GM23338 (cell line): ENCODE data around the gene CDK7. TPM values are rescaled to one million over a fixed set of nuclear protein-coding genes. Genes with fewer than 3 reads are reported as not detected.

Experiments used
- ATAC-seq: fragments of 200-7000 bp; cut with Tn5 transposase; 3 replicates; pipeline ENCODE4 v1.9.1; 2020
- DNase-seq: peaks from one replicate; pipeline ENCODE4 v3.0.0-alpha.2; 2015; ENCODE audit warnings: low spot score
- H2AFZ ChIP-seq: fragments of 200-600 bp; sonication (generic); 2 replicates; pipeline ENCODE4 v1.8.0; 2016; ENCODE audit warnings: antibody characterized with exemption, mild to moderate bottlenecking, moderate library complexity
- H3F3A ChIP-seq: fragments of 200-600 bp; sonication (generic); replicated peaks from 2 replicates; pipeline ENCODE4 v1.8.0; 2017; ENCODE audit warnings: antibody characterized with exemption, mixed run types, low read depth
- H3K27ac ChIP-seq: fragments of 200-600 bp; sonication (generic); 2 replicates; pipeline ENCODE4 v1.6.1; 2016; ENCODE audit warnings: low read depth
- H3K27me3 ChIP-seq: fragments of 200-600 bp; sonication (generic); 2 replicates; pipeline ENCODE4 v1.8.0; 2016; ENCODE audit warnings: mild to moderate bottlenecking, mixed run types, moderate library complexity; ENCODE audit not compliant: insufficient read depth
- H3K36me3 ChIP-seq: fragments of 200-600 bp; sonication (generic); 2 replicates; pipeline ENCODE4 v1.8.0; 2016; ENCODE audit warnings: mild to moderate bottlenecking; ENCODE audit not compliant: insufficient read depth
- H3K4me1 ChIP-seq: fragments of 200-600 bp; sonication (generic); 2 replicates; pipeline ENCODE4 v1.8.0; 2016; ENCODE audit warnings: mild to moderate bottlenecking, moderate library complexity; ENCODE audit not compliant: insufficient read depth
- H3K4me2 ChIP-seq: fragments of 200-600 bp; sonication (generic); 2 replicates; pipeline ENCODE4 v1.7.1; 2017; ENCODE audit warnings: mixed run types
- H3K4me3 ChIP-seq: fragments of 200-600 bp; sonication (generic); 2 replicates; pipeline ENCODE4 v1.6.1; 2016; ENCODE audit warnings: mixed run types
- H3K79me2 ChIP-seq: fragments of 200-600 bp; sonication (generic); replicated peaks from 2 replicates; pipeline ENCODE4 v1.8.0; 2017; ENCODE audit warnings: mild to moderate bottlenecking; ENCODE audit not compliant: insufficient read depth
- H3K9me2 ChIP-seq: fragments of 200-600 bp; sonication (generic); 2 replicates; pipeline ENCODE4 v1.8.0; 2017; ENCODE audit not compliant: insufficient read depth
- H4K20me1 ChIP-seq: fragments of 200-600 bp; sonication (generic); replicated peaks from 2 replicates; pipeline ENCODE4 v1.8.0; 2017; ENCODE audit warnings: mild to moderate bottlenecking; ENCODE audit not compliant: insufficient read depth
- H3K27ac Mint-ChIP-seq: 2 replicates; pipeline ENCODE4 v1.8.0; 2020; ENCODE audit warnings: inconsistent platforms, mild to moderate bottlenecking, moderate library complexity, mixed read lengths
- H3K27me3 Mint-ChIP-seq: 3 replicates; pipeline ENCODE4 v1.8.0; 2022; ENCODE audit warnings: low read depth, mild to moderate bottlenecking, moderate library complexity, mixed read lengths, inconsistent platforms; ENCODE audit not compliant: insufficient read depth, poor library complexity
- H3K36me3 Mint-ChIP-seq: 3 replicates; pipeline ENCODE4 v1.8.0; 2021; ENCODE audit warnings: low read depth, mild to moderate bottlenecking, inconsistent platforms, moderate library complexity, mixed read lengths
- H3K4me1 Mint-ChIP-seq: 3 replicates; pipeline ENCODE4 v1.8.0; 2020; ENCODE audit warnings: mild to moderate bottlenecking, inconsistent platforms, mixed read lengths
- H3K4me3 Mint-ChIP-seq: 3 replicates; pipeline ENCODE4 v1.8.0; 2021; ENCODE audit warnings: moderate library complexity, mild to moderate bottlenecking, inconsistent platforms, mixed read lengths
- H3K9me3 Mint-ChIP-seq: 3 replicates; pipeline ENCODE4 v1.8.0; 2020; ENCODE audit warnings: moderate library complexity, mild to moderate bottlenecking, inconsistent platforms, mixed read lengths
- CREB1 ChIP-seq: fragments of 250-450 bp; sonication (Bioruptor Pico); IDR thresholded peaks from 2 replicates; pipeline ENCODE4 v1.5.0; 2020; ENCODE audit warnings: low read depth, mild to moderate bottlenecking, moderate library complexity
- NANOG ChIP-seq: IDR thresholded peaks from 2 replicates; pipeline ENCODE4 v1.6.1; 2016; ENCODE audit warnings: antibody characterized with exemption, borderline replicate concordance
- POLR2AphosphoS5 ChIP-seq: IDR thresholded peaks from 2 replicates; pipeline ENCODE4 v1.6.1; 2016; ENCODE audit warnings: antibody characterized with exemption, low read depth
- STAT1 ChIP-seq: IDR thresholded peaks from one replicate; pipeline ENCODE4 v1.6.1; 2016; ENCODE audit warnings: antibody characterized with exemption; ENCODE audit not compliant: unreplicated experiment
- ZNF331 ChIP-seq: fragments of 250-450 bp; sonication (Bioruptor Pico); IDR thresholded peaks from 2 replicates; pipeline ENCODE4 v1.5.0; 2020; ENCODE audit warnings: low read depth, mild to moderate bottlenecking, moderate library complexity
- polyA plus RNA-seq: library from polyadenylated mRNA; unstranded; fragments of >200 nt; fragmentation: Nextera tagmentation; extraction: Ambion mirVana; gene quantifications from 2 replicates; pipeline ENCODE4 v1.2.1, GENCODE V29; 2016
- total RNA-seq: library from RNA; depleted of rRNA; stranded (reverse); fragments of >200 nt; shearing (Covaris generic); gene quantifications from 2 replicates; pipeline ENCODE4 v1.2.3, GENCODE V29; 2014
- TF ChIP-seq, protein P1 (sequence below): fragments of 250-450 bp; sonication (Bioruptor Pico); IDR thresholded peaks from 2 replicates; pipeline ENCODE4 v1.5.0; 2020; ENCODE audit warnings: mild to moderate bottlenecking, moderate library complexity

The CDK7 gene
- total and polyA plus RNA-seq, 2 experiments from 2014 or later: 78.4 to 80.7 TPM

DNA sequence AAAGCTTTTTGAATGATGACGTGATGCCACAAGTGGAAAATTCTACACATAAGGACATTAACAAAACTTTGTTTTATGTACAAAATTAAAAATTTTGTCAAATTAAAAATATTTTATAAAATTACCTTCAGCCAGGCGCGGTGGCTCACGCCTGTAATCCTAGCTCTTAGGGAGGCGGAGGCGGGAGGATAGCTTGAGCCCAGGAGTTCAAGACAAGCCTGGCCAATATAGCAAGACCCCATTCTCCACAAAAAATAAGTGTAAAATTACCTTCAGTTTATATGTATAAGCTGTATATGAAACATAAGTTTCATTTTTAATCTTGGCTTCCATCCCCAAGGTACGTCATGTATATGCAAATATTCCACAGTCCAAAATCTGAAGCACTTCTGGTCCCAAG is 40.9 kb downstream of the CDK7 start:
- Mint-ChIP-seq H3K27me3 (peaks cover 4% of the 10 kb centered on the region), H3K4me1 (no peaks in the 10 kb centered on the region), H3K27ac (no peak overlapping the region), H3K36me3 (peaks cover 58% of the 10 kb centered on the region), H3K9me3 (no peaks in the 10 kb centered on the region), H3K4me3 (no peak overlapping the region)
- no peak for ATAC-seq
- Histone ChIP-seq H3K27ac (no peak overlapping the region), H3K4me3 (no peak overlapping the region), H3K4me1 (no peaks in the 10 kb centered on the region), H3F3A (0 out of 2 replicates have a peak, but pooled peaks cover 6% of the 10 kb centered on the region), H3K9me2 (no peaks in the 10 kb centered on the region), H3K4me2 (no peak overlapping the region), H3K27me3 (no peaks in the 10 kb centered on the region), H3K36me3 (peaks cover 23% of the 10 kb centered on the region), H4K20me1 (no peaks in the 10 kb centered on the region), H2AFZ (no peak overlapping the region), H3K79me2 (no peaks in the 10 kb centered on the region; the same call in 1 of the 2 replicates)
- TF ChIP-seq POLR2AphosphoS5 (no peak), NANOG (no peak), STAT1 (no peak), ZNF331 (CRISPR knock-in tag) (no peak), CREB1 (CRISPR knock-in tag) (no peak)
- TF ChIP-seq, protein P1, sequence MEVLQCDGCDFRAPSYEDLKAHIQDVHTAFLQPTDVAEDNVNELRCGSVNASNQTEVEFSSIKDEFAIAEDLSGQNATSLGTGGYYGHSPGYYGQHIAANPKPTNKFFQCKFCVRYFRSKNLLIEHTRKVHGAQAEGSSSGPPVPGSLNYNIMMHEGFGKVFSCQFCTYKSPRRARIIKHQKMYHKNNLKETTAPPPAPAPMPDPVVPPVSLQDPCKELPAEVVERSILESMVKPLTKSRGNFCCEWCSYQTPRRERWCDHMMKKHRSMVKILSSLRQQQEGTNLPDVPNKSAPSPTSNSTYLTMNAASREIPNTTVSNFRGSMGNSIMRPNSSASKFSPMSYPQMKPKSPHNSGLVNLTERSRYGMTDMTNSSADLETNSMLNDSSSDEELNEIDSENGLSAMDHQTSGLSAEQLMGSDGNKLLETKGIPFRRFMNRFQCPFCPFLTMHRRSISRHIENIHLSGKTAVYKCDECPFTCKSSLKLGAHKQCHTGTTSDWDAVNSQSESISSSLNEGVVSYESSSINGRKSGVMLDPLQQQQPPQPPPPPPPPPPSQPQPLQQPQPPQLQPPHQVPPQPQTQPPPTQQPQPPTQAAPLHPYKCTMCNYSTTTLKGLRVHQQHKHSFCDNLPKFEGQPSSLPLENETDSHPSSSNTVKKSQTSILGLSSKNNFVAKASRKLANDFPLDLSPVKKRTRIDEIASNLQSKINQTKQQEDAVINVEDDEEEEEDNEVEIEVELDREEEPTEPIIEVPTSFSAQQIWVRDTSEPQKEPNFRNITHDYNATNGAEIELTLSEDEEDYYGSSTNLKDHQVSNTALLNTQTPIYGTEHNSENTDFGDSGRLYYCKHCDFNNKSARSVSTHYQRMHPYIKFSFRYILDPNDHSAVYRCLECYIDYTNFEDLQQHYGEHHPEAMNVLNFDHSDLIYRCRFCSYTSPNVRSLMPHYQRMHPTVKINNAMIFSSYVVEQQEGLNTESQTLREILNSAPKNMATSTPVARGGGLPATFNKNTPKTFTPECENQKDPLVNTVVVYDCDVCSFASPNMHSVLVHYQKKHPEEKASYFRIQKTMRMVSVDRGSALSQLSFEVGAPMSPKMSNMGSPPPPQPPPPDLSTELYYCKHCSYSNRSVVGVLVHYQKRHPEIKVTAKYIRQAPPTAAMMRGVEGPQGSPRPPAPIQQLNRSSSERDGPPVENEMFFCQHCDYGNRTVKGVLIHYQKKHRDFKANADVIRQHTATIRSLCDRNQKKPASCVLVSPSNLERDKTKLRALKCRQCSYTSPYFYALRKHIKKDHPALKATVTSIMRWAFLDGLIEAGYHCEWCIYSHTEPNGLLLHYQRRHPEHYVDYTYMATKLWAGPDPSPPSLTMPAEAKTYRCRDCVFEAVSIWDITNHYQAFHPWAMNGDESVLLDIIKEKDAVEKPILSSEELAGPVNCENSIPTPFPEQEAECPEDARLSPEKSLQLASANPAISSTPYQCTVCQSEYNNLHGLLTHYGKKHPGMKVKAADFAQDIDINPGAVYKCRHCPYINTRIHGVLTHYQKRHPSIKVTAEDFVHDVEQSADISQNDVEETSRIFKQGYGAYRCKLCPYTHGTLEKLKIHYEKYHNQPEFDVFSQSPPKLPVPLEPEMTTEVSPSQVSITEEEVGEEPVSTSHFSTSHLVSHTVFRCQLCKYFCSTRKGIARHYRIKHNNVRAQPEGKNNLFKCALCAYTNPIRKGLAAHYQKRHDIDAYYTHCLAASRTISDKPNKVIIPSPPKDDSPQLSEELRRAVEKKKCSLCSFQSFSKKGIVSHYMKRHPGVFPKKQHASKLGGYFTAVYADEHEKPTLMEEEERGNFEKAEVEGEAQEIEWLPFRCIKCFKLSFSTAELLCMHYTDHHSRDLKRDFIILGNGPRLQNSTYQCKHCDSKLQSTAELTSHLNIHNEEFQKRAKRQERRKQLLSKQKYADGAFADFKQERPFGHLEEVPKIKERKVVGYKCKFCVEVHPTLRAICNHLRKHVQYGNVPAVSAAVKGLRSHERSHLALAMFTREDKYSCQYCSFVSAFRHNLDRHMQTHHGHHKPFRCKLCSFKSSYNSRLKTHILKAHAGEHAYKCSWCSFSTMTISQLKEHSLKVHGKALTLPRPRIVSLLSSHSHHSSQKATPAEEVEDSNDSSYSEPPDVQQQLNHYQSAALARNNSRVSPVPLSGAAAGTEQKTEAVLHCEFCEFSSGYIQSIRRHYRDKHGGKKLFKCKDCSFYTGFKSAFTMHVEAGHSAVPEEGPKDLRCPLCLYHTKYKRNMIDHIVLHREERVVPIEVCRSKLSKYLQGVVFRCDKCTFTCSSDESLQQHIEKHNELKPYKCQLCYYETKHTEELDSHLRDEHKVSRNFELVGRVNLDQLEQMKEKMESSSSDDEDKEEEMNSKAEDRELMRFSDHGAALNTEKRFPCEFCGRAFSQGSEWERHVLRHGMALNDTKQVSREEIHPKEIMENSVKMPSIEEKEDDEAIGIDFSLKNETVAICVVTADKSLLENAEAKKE (CRISPR knock-in tag): no peak
- DNase-seq: no peak
